Measurements from ENCODE around the gene FLOT2. TPM values are rescaled to one million over a fixed set of nuclear protein-coding genes. Genes with fewer than 3 reads are reported as not detected.

The FLOT2 gene
- polyA plus RNA-seq, 2 of the 4 experiments (the other 2 are of a cell fraction) = 66.4 to 78.6 TPM

DNA sequence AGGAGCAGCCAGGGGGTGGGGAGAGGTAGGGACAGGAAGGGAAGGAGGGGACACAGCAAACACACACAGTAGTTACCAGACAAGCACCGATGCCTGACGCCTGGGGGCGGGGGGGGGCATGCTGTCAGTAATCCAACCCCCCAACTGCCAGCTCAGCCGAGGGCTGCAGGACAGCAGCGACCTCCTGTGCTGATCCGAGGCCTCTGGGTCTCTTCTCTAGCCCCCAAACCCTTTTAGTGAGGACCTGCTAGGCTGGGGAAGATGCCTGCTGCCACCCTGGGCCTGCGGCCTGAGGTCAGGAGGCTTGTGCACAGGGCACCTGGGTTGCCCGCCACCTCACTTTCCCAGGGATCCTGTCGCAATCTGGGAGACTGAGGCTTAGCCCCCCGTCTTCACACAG lies 11.6 kb downstream of the FLOT2 start (continued):
- no peak for TF ChIP-seq HES2 (IDR thresholded peaks at IDR 0.05)
- TF ChIP-seq JUNB (IDR thresholded peaks at IDR 0.05) = no peak
- no peak for TF ChIP-seq HDAC2 (IDR thresholded peaks at IDR 0.05)
- TF ChIP-seq EP300 (IDR thresholded peaks at IDR 0.05) = no peak
- TF ChIP-seq SREBF2 (IDR thresholded peaks at IDR 0.05) = no peak
- TF ChIP-seq HOXA7 (CRISPR knock-in tag; IDR thresholded peaks at IDR 0.05) = no peak
- no peak for TF ChIP-seq ESRRA (IDR thresholded peaks at IDR 0.05; ENCODE audit: borderline replicate concordance, low read length)
- TF ChIP-seq BHLHE40 (IDR thresholded peaks at IDR 0.05; ENCODE audit: low read depth, low read length) = no peak
- no peak for TF ChIP-seq RFX5 (IDR thresholded peaks at IDR 0.05)
- TF ChIP-seq BCL3 (IDR thresholded peaks at IDR 0.05) = no peak
- no peak for TF ChIP-seq RAD21 (conservative IDR thresholded peaks at IDR 0.05 in 1 of 2, IDR thresholded peaks at IDR 0.05 in 1 of 2)

- CTCF ChIA-PET = interaction anchor here (1.6 to 4.0 kb wide), 5 partner anchors 12 to 159 kb away, joined by 5 to 22 read pairs (median 7); partner anchors contain the start of genes DHRS13, FLOT2 and TLCD1
- H3K9me3 ChIP-seq = no peaks in the 10 kb centered on the region
- TF ChIP-seq CBX8 (IDR thresholded peaks at IDR 0.05) = no peak
- TF ChIP-seq HES2 (IDR thresholded peaks at IDR 0.05) = no peak
- TF ChIP-seq TP53 (CRISPR knock-in tag; IDR thresholded peaks at IDR 0.05) = no peak
- no peak for TF ChIP-seq KDM5A (IDR thresholded peaks at IDR 0.05)
- TF ChIP-seq NPAS2 (CRISPR knock-in tag; IDR thresholded peaks at IDR 0.05; ENCODE audit: borderline replicate concordance) = no peak
- TF ChIP-seq ESRRA (IDR thresholded peaks at IDR 0.05; ENCODE audit: borderline replicate concordance, low read length) = no peak
- TF ChIP-seq HDAC2 (IDR thresholded peaks at IDR 0.05) = no peak
- TF ChIP-seq FOSB (CRISPR knock-in tag; IDR thresholded peaks at IDR 0.05) = no peak
- no peak for TF ChIP-seq USF2 (IDR thresholded peaks at IDR 0.05)
- TF ChIP-seq HOXB13 (CRISPR knock-in tag; IDR thresholded peaks at IDR 0.05; ENCODE audit: low read depth) = no peak
- TF ChIP-seq, protein P1, sequence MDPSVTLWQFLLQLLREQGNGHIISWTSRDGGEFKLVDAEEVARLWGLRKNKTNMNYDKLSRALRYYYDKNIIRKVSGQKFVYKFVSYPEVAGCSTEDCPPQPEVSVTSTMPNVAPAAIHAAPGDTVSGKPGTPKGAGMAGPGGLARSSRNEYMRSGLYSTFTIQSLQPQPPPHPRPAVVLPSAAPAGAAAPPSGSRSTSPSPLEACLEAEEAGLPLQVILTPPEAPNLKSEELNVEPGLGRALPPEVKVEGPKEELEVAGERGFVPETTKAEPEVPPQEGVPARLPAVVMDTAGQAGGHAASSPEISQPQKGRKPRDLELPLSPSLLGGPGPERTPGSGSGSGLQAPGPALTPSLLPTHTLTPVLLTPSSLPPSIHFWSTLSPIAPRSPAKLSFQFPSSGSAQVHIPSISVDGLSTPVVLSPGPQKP (IDR thresholded peaks at IDR 0.05; ENCODE audit: low read depth, low read length) = no peak
- no peak for TF ChIP-seq FOSL2 (IDR thresholded peaks at IDR 0.05)
- no peak for TF ChIP-seq FOSL2 (CRISPR knock-in tag; IDR thresholded peaks at IDR 0.05)
- 87% methylated on average over 4 of the region's 4 CpGs for WGBS (ENCODE audit: missing lambda C conversion rate)
- no peak overlapping the region for H3K4me2 ChIP-seq
- DNase-seq (ENCODE audit: low read depth in 1 of 2, low spot score in 1 of 2) (no peak), FAIRE-seq (no peak), ATAC-seq (no peak)
- H3K4me1 ChIP-seq = no peaks in the 10 kb centered on the region
- no peak overlapping the region for H3K4me3 ChIP-seq
- POLR2A ChIA-PET = no interaction called here
- H3K27ac ChIP-seq = no peak overlapping the region
Observed at GRCh38 chr17:28885363-28885762, 12.2 kb downstream of the FLOT2 start.

- FAIRE-seq (no peak), DNase-seq (ENCODE audit: low read depth in 1 of 2, low spot score in 1 of 2) (no peak), ATAC-seq (no peak)
- POLR2A ChIA-PET = no interaction called here
- H3K9me3 ChIP-seq = no peaks in the 10 kb centered on the region
- H3K27ac ChIP-seq = no peak overlapping the region
- no peak overlapping the region for H3K4me3 ChIP-seq
- CTCF ChIA-PET = interaction anchor here (0.9 to 5.9 kb wide), 6 partner anchors 10 to 156 kb away, joined by 3 to 34 read pairs (median 6); partner anchors contain the start of genes DHRS13, FLOT2, NEK8 and TLCD1
- no peak overlapping the region for H3K4me2 ChIP-seq
- H3K4me1 ChIP-seq = no peaks in the 10 kb centered on the region
- whole genome bisulfite sequencing (ENCODE audit: missing lambda C conversion rate) = 89% methylated on average over 27 of the region's 27 CpGs
- no peak for TF ChIP-seq MYC (IDR thresholded peaks at IDR 0.05; ENCODE audit: borderline replicate concordance, low read length)
- TF ChIP-seq EHF (CRISPR knock-in tag; IDR thresholded peaks at IDR 0.05) = no peak
- TF ChIP-seq, protein P2, sequence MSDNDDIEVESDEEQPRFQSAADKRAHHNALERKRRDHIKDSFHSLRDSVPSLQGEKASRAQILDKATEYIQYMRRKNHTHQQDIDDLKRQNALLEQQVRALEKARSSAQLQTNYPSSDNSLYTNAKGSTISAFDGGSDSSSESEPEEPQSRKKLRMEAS (IDR thresholded peaks at IDR 0.05) = no peak
- no peak for TF ChIP-seq CBX8 (IDR thresholded peaks at IDR 0.05)
- TF ChIP-seq, protein P3, sequence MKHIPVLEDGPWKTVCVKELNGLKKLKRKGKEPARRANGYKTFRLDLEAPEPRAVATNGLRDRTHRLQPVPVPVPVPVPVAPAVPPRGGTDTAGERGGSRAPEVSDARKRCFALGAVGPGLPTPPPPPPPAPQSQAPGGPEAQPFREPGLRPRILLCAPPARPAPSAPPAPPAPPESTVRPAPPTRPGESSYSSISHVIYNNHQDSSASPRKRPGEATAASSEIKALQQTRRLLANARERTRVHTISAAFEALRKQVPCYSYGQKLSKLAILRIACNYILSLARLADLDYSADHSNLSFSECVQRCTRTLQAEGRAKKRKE (CRISPR knock-in tag; IDR thresholded peaks at IDR 0.05; ENCODE audit: low read depth) = no peak
- TF ChIP-seq BHLHE40 (IDR thresholded peaks at IDR 0.05; ENCODE audit: low read depth, low read length) = no peak
- no peak for TF ChIP-seq RCOR1 (IDR thresholded peaks at IDR 0.05; ENCODE audit: low read depth, low read length)
- no peak for TF ChIP-seq RARB (CRISPR knock-in tag; IDR thresholded peaks at IDR 0.05)
- TF ChIP-seq ESRRA (IDR thresholded peaks at IDR 0.05; ENCODE audit: borderline replicate concordance, low read length) = no peak
- TF ChIP-seq CHD2 (IDR thresholded peaks at IDR 0.05; ENCODE audit: low read length, partially characterized antibody) = no peak
- no peak for TF ChIP-seq CEBPB (IDR thresholded peaks at IDR 0.05)
- TF ChIP-seq EP300 (IDR thresholded peaks at IDR 0.05) = no peak
- no peak for TF ChIP-seq GATA3 (IDR thresholded peaks at IDR 0.05; ENCODE audit: borderline replicate concordance)
- no peak for TF ChIP-seq MAFK (IDR thresholded peaks at IDR 0.05; ENCODE audit: partially characterized antibody)
- TF ChIP-seq CBX2 (IDR thresholded peaks at IDR 0.05; ENCODE audit: borderline replicate concordance, low read depth) = no peak
- TF ChIP-seq HEYL (CRISPR knock-in tag; IDR thresholded peaks at IDR 0.05) = no peak
Observed at GRCh38 chr17:28883967-28884702, 13.4 kb downstream of the FLOT2 start.

All from A549 (cell line).